ENCODE results near the gene MYL12A. TPM values are rescaled to one million over a fixed set of nuclear protein-coding genes. Genes with fewer than 3 reads are reported as not detected.

The MYL12A gene
- total RNA-seq, 4 donors from 2014 or later, result 297 to 460 (median 380) TPM

- DNase-seq (ENCODE audit: extremely low spot score), result no peak
- H3K27ac ChIP-seq (replicated peaks in 1 of 4), result no peak overlapping the region
- WGBS, result 95% methylated on average over 9 of the region's 9 CpGs
- H3K4me1 ChIP-seq, result no peaks in the 10 kb centered on the region
- H3K36me3 ChIP-seq, result no peaks in the 10 kb centered on the region
- no peak for TF ChIP-seq EP300 (IDR thresholded peaks at IDR 0.05)
- TF ChIP-seq POLR2AphosphoS5 (IDR thresholded peaks at IDR 0.05), result no peak
- no peak for TF ChIP-seq POLR2A (IDR thresholded peaks at IDR 0.05; ENCODE audit: low read depth)
- no peak for TF ChIP-seq CTCF (IDR thresholded peaks at IDR 0.05)
- no peaks in the 10 kb centered on the region for H3K27me3 ChIP-seq
- no peak overlapping the region for H3K4me3 ChIP-seq
- intact Hi-C loops (cut with DNase I), result no loop called here
- no peaks in the 10 kb centered on the region for H3K9me3 ChIP-seq
Measured at GRCh38 chr18:3230401-3231334, 16.9 kb upstream of the MYL12A start.

- DNase-seq (ENCODE audit: extremely low spot score), result no peak
- Histone ChIP-seq H3K27me3 (no peaks in the 10 kb centered on the region), H3K4me3 (no peak overlapping the region), H3K36me3 (no peaks in the 10 kb centered on the region), H3K4me1 (no peaks in the 10 kb centered on the region), H3K9me3 (no peaks in the 10 kb centered on the region), H3K27ac (replicated peaks in 1 of 4) (no peak overlapping the region)
- TF ChIP-seq POLR2AphosphoS5 (IDR thresholded peaks at IDR 0.05) (no peak), POLR2A (IDR thresholded peaks at IDR 0.05; ENCODE audit: low read depth) (no peak), EP300 (IDR thresholded peaks at IDR 0.05) (no peak), CTCF (IDR thresholded peaks at IDR 0.05) (no peak)
- intact Hi-C loops (cut with DNase I), result no loop called here
- 95% methylated on average over 1 of the region's 1 CpG for WGBS
Measured at GRCh38 chr18:3233004-3233403, 14.6 kb upstream of the MYL12A start.

- H3K36me3 ChIP-seq, result no peaks in the 10 kb centered on the region
- no peak overlapping the region for H3K27ac ChIP-seq (replicated peaks in 1 of 4)
- no peaks in the 10 kb centered on the region for H3K27me3 ChIP-seq
- intact Hi-C loops (cut with DNase I), result no loop called here
- H3K9me3 ChIP-seq, result no peaks in the 10 kb centered on the region
- DNase-seq (ENCODE audit: extremely low spot score), result no peak
- no peak overlapping the region for H3K4me3 ChIP-seq
- WGBS, result 90% methylated on average over 4 of the region's 4 CpGs
- H3K4me1 ChIP-seq, result no peaks in the 10 kb centered on the region
- TF ChIP-seq POLR2AphosphoS5 (IDR thresholded peaks at IDR 0.05) (no peak), CTCF (IDR thresholded peaks at IDR 0.05) (no peak), POLR2A (IDR thresholded peaks at IDR 0.05; ENCODE audit: low read depth) (no peak), EP300 (IDR thresholded peaks at IDR 0.05) (no peak)
Measured at GRCh38 chr18:3233433-3234168, 14.0 kb upstream of the MYL12A start.

GRCh38 chr18:3234457-3234856 lies 13.1 kb upstream of the MYL12A start:
- WGBS, result 65% methylated on average over 5 of the region's 5 CpGs

GRCh38 chr18:3235846-3236245 lies 11.8 kb upstream of the MYL12A start:
- H3K27me3 ChIP-seq, result no peaks in the 10 kb centered on the region
- intact Hi-C loops (cut with DNase I), result loop anchor here (5.0 kb wide), 1 partner anchor 89 kb away; no protein-coding TSS in a partner anchor
- TF ChIP-seq CTCF (IDR thresholded peaks at IDR 0.05), result no peak
- no peak for TF ChIP-seq POLR2AphosphoS5 (IDR thresholded peaks at IDR 0.05)
- no peak for TF ChIP-seq POLR2A (IDR thresholded peaks at IDR 0.05; ENCODE audit: low read depth)
- TF ChIP-seq EP300 (IDR thresholded peaks at IDR 0.05), result no peak
- no peaks in the 10 kb centered on the region for H3K9me3 ChIP-seq
- no peak overlapping the region for H3K27ac ChIP-seq (replicated peaks in 1 of 4)
- no peaks in the 10 kb centered on the region for H3K36me3 ChIP-seq
- no peak overlapping the region for H3K4me3 ChIP-seq
- H3K4me1 ChIP-seq, result no peaks in the 10 kb centered on the region
- DNase-seq (ENCODE audit: extremely low spot score), result no peak
- WGBS, result 94% methylated on average over 2 of the region's 2 CpGs

More at GRCh38 chr18:3234457-3234856, 13.1 kb upstream of the MYL12A start:
- TF ChIP-seq POLR2A (IDR thresholded peaks at IDR 0.05; ENCODE audit: low read depth) (no peak), EP300 (IDR thresholded peaks at IDR 0.05) (no peak)
- Histone ChIP-seq H3K4me3 (no peak overlapping the region), H3K27ac (replicated peaks in 1 of 4) (no peak overlapping the region), H3K27me3 (no peaks in the 10 kb centered on the region), H3K4me1 (no peaks in the 10 kb centered on the region), H3K9me3 (no peaks in the 10 kb centered on the region), H3K36me3 (no peaks in the 10 kb centered on the region)
- DNase-seq (ENCODE audit: extremely low spot score), result no peak
- intact Hi-C loops (cut with DNase I), result no loop called here
